Esophagus muscularis mucosa (tissue), 4 donors: Measurements from ENCODE around the gene FAM107B. TPM values are rescaled to one million over a fixed set of nuclear protein-coding genes. Genes with fewer than 3 reads are reported as not detected.
A peak's percentile ranks its signal among the peaks of the same experiment; 100 is the strongest.

Experiments used
- DNase-seq: peaks from one replicate; pipeline ENCODE4 v3.0.0-alpha.2; 2017; ENCODE audit errors: extremely low spot score
- H3K27ac ChIP-seq, 4 donors: fragments of 200-600 bp; sonication (generic); replicated peaks in 1 of 4; 1 replicate in 3 of 4; 2 replicates in 1 of 4; pipeline ENCODE4 v1.5.1; 2016 to 2019; ENCODE audit warnings: mild to moderate bottlenecking in 1 of 4
- H3K27me3 ChIP-seq, 4 donors: fragments of 200-600 bp; sonication (generic); one replicate each; pipeline versions ENCODE4 v1.5.1 to v1.6.0; 2016 to 2019
- H3K36me3 ChIP-seq, 4 donors: fragments of 200-600 bp; sonication (generic); one replicate each; pipeline ENCODE4 v1.5.1; 2016 to 2019
- H3K4me1 ChIP-seq, 4 donors: fragments of 200-600 bp; sonication (generic); one replicate each; pipeline ENCODE4 v1.5.1; 2016 to 2019
- H3K4me3 ChIP-seq, 4 donors: fragments of 200-600 bp; sonication (generic); 1 replicate in 2 of 4; 2 replicates in 2 of 4; pipeline ENCODE4 v1.5.1; 2016 to 2019; ENCODE audit warnings: mild to moderate bottlenecking in 4 of 4, moderate library complexity in 1 of 4
- H3K9me3 ChIP-seq, 4 donors: fragments of 200-600 bp; sonication (generic); 1 replicate in 3 of 4; 2 replicates in 1 of 4; pipeline ENCODE4 v1.5.1; 2016 to 2019
- EP300 ChIP-seq: sonication (generic); formaldehyde crosslinking; IDR thresholded peaks from one replicate; pipeline ENCODE4 v1.6.1; 2017; ENCODE audit warnings: antibody characterized with exemption
- POLR2A ChIP-seq: fragments of 450-650 bp; IDR thresholded peaks from one replicate; pipeline ENCODE4 v1.6.1; 2017; ENCODE audit warnings: antibody characterized with exemption, moderate library complexity, mild to moderate bottlenecking, low read depth
- POLR2AphosphoS5 ChIP-seq, 2 donors: sonication (generic); formaldehyde crosslinking; IDR thresholded peaks; one replicate each; pipeline ENCODE4 v1.6.1; 2017; ENCODE audit warnings: antibody characterized with exemption in 2 of 2
- whole genome bisulfite sequencing: methylation state at CpG from one replicate; pipeline ENCODE4 v1.1.5; 2018; 5-methylcytosine and 5-hydroxymethylcytosine counted together
- intact Hi-C: fragments of 100-400 bp; cut with DNase I; formaldehyde crosslinking; loops from one replicate; pipeline ENCODE4 v1.15.1; 2023
- total RNA-seq, 4 donors: library from RNA; depleted of rRNA; stranded (reverse); fragments of >200 nt; gene quantifications; one replicate each; pipeline versions ENCODE4 v1.1.0 to v1.2.1, GENCODE V29; 2016
- TF ChIP-seq, protein P1 (sequence below), 3 experiments: fragments of 200-600 bp in 2 of 3; fragments of 450-650 bp in 1 of 3; sonication (generic) in 2 of 3; IDR thresholded peaks; one replicate each; pipeline ENCODE4 v1.5.1; 2017 to 2019; ENCODE audit warnings: antibody characterized with exemption in 3 of 3, mild to moderate bottlenecking in 2 of 3, moderate library complexity in 1 of 3

FAM107B gene
- total RNA-seq, 4 donors from 2014 or later = 7.5 to 14.1 (median 9.4) TPM

DNA sequence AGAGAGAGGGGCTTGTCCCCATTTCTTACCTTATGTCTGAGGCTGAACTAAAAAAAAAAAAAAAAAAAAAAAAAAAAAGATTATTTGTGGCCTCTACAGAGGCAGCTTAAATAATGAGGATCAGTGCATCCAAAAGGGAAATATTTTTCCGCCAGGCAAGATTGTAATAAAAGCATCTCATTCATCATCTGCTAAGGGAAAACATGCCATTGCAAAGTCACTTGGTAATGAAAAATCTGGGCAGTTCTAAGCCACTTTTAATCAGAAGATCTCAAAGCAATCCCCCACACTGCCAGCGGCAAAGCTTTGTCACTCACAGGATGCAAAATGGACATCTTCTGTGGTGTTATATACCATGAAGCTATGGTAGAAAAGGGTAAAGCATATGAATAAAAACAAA lies 3.8 kb downstream of the FAM107B start:
- WGBS = 76% methylated on average over 2 of the region's 2 CpGs
- TF ChIP-seq, protein P1, sequence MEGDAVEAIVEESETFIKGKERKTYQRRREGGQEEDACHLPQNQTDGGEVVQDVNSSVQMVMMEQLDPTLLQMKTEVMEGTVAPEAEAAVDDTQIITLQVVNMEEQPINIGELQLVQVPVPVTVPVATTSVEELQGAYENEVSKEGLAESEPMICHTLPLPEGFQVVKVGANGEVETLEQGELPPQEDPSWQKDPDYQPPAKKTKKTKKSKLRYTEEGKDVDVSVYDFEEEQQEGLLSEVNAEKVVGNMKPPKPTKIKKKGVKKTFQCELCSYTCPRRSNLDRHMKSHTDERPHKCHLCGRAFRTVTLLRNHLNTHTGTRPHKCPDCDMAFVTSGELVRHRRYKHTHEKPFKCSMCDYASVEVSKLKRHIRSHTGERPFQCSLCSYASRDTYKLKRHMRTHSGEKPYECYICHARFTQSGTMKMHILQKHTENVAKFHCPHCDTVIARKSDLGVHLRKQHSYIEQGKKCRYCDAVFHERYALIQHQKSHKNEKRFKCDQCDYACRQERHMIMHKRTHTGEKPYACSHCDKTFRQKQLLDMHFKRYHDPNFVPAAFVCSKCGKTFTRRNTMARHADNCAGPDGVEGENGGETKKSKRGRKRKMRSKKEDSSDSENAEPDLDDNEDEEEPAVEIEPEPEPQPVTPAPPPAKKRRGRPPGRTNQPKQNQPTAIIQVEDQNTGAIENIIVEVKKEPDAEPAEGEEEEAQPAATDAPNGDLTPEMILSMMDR (IDR thresholded peaks at IDR 0.05) = no peak

DNA sequence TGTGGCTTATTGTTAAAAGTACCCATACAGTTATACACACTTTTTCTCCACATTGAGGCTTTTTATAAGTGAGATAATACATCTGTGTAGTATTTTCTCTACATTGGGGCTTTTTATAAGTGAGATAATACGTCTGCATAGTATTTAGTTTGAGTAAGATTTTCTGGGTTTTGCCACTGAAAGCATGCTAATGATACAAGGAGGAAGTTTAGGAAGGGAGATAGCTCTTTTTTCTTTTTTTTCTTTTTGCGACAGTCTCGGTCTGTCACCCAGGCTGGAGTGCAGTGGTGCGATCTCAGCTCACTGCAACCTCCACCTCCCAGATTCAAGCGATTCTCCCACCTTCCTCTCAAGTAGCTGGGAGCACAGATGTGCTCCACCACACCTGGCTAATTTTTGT lies 13.3 kb downstream of the FAM107B start:
- DNase-seq = peak; percentile 4
- H3K4me3 ChIP-seq = no peak overlapping the region

More for the DNA sequence above, 3.8 kb downstream of the FAM107B start:
- Histone ChIP-seq H3K4me1 (no peaks in the 10 kb centered on the region), H3K9me3 (no peaks in the 10 kb centered on the region), H3K27ac (no peak overlapping the region), H3K4me3 (no peak overlapping the region), H3K27me3 (no peaks in the 10 kb centered on the region), H3K36me3 (no peaks in the 10 kb centered on the region)
- no peak for DNase-seq
- intact Hi-C loops = no loop called here

DNA sequence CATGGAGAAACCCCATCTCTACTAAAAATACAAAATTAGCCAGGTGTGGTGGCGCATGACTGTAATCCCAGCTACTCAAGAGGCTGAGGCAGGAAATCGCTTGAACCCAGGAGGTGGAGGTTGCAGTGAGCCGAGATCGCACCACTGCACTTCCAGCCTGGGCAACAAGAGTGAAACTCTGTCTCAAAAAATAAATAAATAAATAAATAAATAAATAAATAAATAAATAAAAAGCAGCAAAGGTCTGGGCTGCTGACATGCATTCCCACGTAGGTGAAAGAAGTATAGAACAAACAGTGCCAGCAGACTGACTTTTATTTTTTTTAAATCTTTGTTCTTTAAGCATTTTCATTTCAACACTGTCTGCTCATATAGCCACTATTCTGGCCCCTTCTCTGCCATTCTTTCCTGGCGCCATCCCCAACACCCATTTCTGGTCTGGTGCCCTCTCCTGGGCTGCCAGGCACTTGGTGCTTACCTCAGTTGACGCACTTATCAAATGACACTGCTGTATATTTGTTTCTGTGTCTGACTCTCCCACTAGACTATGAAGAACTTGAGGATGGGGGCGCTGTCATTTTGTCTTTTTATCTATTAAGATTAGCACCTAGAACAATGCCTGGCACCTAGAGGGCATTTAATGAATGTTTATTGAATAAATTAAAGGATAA lies 15.6 kb downstream of the FAM107B start:
- H3K36me3 ChIP-seq = no peaks in the 10 kb centered on the region
- 91% methylated on average over 8 of the region's 8 CpGs for WGBS
- intact Hi-C loops = no loop called here

More for the DNA sequence above, 13.3 kb downstream of the FAM107B start:
- Histone ChIP-seq H3K36me3 (no peaks in the 10 kb centered on the region), H3K27me3 (no peaks in the 10 kb centered on the region), H3K9me3 (no peaks in the 10 kb centered on the region), H3K4me1 (no peaks in the 10 kb centered on the region), H3K27ac (no peak overlapping the region)
- TF ChIP-seq, protein P1 (IDR thresholded peaks at IDR 0.05) = no peak
- no peak for TF ChIP-seq POLR2A
- TF ChIP-seq EP300 = no peak
- TF ChIP-seq POLR2AphosphoS5 (IDR thresholded peaks at IDR 0.05) = no peak
- 84% methylated on average over 5 of the region's 5 CpGs for WGBS
- intact Hi-C loops = no loop called here

DNA sequence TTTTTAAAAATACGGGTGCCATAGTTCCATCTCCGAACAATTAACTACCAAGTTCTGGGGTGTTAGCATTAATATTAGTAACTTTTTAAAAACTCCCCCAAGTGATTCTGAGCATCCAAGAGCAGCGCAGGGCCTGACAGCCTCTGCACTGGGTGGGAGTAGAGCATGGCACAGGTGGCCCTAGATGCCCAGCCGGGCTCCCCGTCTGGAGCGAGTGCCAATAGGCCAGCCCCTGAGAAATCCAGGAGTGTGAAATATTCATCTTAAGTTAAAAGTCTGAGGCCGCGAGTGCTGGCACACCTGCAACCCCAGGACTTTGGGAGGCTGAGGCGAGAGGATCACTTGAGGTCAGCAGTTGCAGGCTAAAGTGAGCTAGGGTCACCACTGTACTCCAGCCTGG lies 16.2 kb downstream of the FAM107B start:
- H3K27me3 ChIP-seq = no peaks in the 10 kb centered on the region

More for the DNA sequence above, 15.6 kb downstream of the FAM107B start:
- Histone ChIP-seq H3K27me3 (no peaks in the 10 kb centered on the region), H3K9me3 (no peaks in the 10 kb centered on the region), H3K4me3 (no peak overlapping the region), H3K27ac (no peak overlapping the region), H3K4me1 (no peaks in the 10 kb centered on the region)
- TF ChIP-seq POLR2A = no peak
- no peak for TF ChIP-seq POLR2AphosphoS5 (IDR thresholded peaks at IDR 0.05)
- TF ChIP-seq EP300 = no peak
- TF ChIP-seq, protein P1 (IDR thresholded peaks at IDR 0.05) = no peak
- peak; percentile 26 for DNase-seq

More for the DNA sequence above, 16.2 kb downstream of the FAM107B start:
- no peaks in the 10 kb centered on the region for H3K4me1 ChIP-seq
- no peak overlapping the region for H3K4me3 ChIP-seq
- DNase-seq = peak; percentile 55
- no peaks in the 10 kb centered on the region for H3K9me3 ChIP-seq
- 95% methylated on average over 9 of the region's 9 CpGs for WGBS
- TF ChIP-seq, protein P1 (IDR thresholded peaks at IDR 0.05) = no peak
- TF ChIP-seq EP300 (no peak), POLR2AphosphoS5 (IDR thresholded peaks at IDR 0.05) (no peak), POLR2A (no peak)
- no peaks in the 10 kb centered on the region for H3K36me3 ChIP-seq
- no peak overlapping the region for H3K27ac ChIP-seq
- intact Hi-C loops = no loop called here
